Suppressor macrophage (primary cell): ENCODE data around the gene TIMM10B.
"Not testable (repeated sequence)": the region's sequence is repeated elsewhere in the genome, so short reads cannot be mapped to it uniquely, and the experiment has no call there.

Experiments
- DNase-seq, 4 experiments: peaks; one replicate each; pipeline ENCODE4 v3.0.0-alpha.2; 2020 to 2022

Gene TIMM10B

DNA sequence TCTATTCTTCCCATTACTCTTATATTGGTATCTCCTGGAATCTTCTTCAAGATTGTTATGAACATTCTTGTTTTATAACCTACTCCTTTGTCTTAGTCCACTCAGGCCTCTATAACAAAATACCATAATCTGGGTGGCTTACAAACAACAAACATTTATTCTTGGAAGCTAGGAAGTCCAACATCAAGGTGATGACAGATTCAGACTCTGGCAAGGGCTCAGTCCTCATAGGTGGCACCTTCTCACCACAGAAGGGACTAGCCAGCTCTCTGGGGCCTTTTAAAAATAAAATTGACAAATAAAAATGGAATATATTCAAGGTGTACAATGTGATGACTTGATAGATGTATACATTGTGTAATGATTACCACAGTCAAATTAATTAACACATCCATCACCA, 35.6 kb downstream of the TIMM10B start:
- DNase-seq = no peak

DNA sequence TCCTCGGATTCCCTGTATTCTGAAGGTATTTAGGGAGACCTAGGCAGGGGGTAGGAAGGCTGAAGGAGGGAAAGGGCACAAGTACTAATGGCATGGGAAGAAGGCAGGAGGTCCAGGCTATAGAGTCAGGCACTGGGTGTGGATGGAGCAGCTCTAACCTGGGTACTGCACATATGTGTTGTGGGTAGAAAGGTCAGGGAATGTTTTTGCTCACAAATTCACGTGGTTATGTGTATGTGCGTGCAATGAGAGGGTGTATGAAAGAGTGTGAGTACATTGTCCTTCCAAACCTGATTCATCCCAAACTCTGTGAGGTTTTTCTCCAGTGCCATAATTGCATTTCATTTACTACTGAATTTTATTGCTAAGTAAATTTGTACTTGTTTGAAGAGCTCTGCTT, 39.0 kb downstream of the TIMM10B start:
- DNase-seq = no peak

DNA sequence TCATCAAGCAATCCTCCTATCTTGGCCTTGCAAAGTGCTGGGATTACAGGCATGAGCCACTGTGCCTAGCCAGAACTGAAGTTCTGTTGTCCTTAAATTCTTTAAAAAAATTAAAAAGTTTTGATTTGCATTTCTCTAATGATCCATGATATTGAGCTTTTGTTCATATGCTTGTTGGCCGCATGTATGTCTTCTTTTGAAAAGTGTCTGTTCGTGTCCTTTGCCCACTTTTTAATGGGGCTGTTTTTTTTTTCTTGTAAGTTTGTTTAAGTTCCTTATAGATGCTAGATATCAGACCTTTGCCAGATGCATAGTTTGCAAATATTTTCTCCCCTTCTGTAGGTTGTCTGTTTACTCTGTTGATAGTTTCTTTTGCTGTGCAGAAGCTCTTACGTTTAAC, 40.6 kb downstream of the TIMM10B start:
- not testable (repeated sequence) for DNase-seq

DNA sequence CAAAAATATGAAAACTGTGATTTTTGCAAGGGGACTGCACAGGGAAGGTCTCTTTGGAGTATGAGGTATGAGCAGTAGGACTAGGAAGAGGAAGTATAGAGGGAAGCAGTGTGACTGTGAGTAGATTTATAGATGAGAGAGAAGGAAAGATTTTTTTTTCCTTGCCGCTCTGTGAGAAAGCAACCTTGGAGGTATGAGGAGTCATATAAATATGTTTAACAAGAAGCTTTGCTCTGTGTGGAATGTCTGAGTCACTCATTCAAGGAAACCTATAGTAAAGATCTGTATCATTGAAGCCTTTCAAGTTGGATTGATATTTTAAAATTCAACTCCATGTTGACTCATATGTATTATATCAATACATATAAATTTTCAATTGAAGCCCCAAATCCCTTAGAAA, 42.0 kb downstream of the TIMM10B start:
- DNase-seq = peak in 2 of 4 experiments; percentile 7 to 14

DNA sequence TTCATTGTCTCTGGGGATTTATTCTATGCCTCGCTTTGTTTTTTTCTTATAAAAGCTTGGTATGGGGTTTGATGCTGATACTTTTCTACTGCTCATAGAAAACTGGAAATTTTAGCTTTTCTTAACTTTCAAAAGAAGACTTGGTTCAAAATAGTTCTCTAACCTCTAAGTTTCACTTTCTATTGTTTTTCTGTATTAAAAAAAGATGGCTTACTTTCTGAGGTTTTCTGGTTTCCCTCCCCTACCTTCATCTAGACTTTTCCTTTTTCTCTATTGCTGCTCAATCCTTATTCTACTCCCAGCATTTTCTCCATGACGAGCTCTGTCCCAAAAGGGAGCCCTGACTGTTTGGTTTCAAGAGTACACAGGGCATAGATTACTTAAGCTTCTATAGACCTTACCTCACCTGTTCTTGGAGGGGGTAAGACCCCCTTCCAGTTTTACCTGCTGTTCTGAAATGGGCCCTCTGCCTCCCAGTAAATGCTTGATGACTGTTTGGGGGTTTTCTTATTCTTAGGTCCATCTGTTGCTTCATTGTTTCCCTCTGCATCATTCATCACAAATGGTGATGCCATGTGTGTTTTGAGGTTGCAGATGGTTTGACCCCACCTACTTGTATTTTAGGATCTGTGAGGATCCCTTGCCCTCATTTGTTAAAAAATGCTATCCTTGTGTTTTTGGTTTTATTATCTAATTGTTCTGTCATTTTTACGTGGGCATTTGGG, 45.3 kb downstream of the TIMM10B start:
- no peak for DNase-seq

DNA sequence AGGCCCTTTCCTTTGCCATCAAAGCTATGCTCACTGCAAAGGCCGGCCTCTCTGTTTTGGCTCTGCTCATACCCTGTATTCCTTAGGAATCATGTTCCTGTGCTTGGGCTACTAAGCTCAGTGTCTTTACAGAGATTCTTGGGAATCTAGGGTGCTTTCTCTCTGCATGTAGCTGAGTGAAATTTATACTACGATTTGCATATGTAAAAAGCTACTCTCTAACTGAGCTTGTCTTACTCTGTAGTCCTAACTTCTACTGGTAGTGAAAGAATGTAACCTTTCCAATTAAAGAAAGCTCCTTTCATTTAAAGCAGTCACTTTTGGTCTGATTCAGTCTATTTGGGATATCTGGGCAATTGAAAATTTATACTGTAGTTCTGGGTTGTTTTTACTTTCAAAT, 48.0 kb downstream of the TIMM10B start:
- no peak for DNase-seq

DNA sequence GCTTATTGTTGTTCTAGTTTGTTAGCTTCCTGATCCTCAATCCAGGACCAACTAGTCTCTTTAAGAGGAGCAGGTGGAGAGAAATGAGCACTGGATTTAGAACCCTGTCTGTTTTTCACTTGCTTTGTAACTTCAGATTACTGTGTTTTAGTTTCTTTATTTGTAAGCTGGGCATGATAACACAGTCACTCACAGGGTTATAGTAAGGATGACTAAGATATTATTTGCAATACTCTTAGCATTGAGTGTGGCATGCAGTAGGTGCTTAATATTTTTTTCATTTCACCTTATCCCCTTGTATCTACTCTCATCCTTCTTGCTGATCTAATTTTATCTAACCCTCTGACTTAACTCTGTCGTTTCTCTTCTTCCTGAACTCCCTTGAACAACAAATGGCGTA, 49.5 kb downstream of the TIMM10B start:
- no peak for DNase-seq

DNA sequence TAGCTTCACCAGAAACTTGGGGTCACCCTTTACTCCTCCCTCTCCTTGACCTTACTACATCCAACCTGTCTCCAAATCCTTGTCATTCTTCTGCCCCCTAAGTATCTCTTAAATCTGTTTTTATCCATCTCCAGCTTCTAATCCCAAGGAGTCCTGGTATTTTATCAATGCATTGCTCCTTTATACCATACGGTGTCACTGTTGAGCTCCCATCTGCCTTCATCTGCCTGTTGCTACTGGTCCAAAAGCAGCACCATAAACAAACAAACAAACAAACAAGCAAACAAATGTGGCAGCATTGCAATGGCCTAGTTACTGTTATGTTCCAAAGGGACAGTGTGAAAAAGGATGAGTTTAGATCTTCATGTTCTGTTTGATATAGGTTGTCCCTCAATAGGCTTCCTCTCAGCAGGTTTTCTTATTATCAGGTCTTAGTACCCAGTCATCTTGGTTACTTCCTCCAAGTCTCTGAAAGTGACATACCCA, 50.0 kb downstream of the TIMM10B start:
- peak; percentile 52 to 66 (median 56) for DNase-seq
